ENCODE measurements around the gene CDC25B. TPM values are rescaled to one million over a fixed set of nuclear protein-coding genes. Genes with fewer than 3 reads are reported as not detected.
A peak's percentile ranks its signal among the peaks of the same experiment; 100 is the strongest.

CDC25B gene
- total and polyA plus RNA-seq, 4 donors: 4.4 to 12.9 (median 9.2) TPM

GRCh38 chr20:3811467-3812258, 15.6 kb downstream of the CDC25B start:
- Histone ChIP-seq H3K36me3 (ENCODE audit: control insufficient read depth in 4 of 4, insufficient read depth in 3 of 4, low read depth in 1 of 4, low read length in 3 of 4) (no peaks in the 10 kb centered on the region), H3K9ac (ENCODE audit: low read depth in 1 of 2, low read length in 2 of 2) (peak overlapping the region; percentile 90 to 96), H3K9me3 (ENCODE audit: control insufficient read depth in 4 of 4, low read length in 3 of 4) (no peaks in the 10 kb centered on the region), H3K4me1 (ENCODE audit: control insufficient read depth in 4 of 4, insufficient read depth in 4 of 4, low read length in 3 of 4) (peaks cover 15 to 34% (median 27%) of the 10 kb centered on the region in 4 donors), H3K27me3 (ENCODE audit: control insufficient read depth in 4 of 4, insufficient read depth in 4 of 4, low read length in 3 of 4) (no peaks in the 10 kb centered on the region), H3K4me3 (ENCODE audit: low read depth in 1 of 3, low read length in 3 of 3) (peak overlapping the region; percentile 8 to 28 (median 27)), H3K27ac (ENCODE audit: low read depth in 1 of 2, low read length in 2 of 2) (peak overlapping the region; percentile 90 to 94)
- DNase-seq (ENCODE audit: low spot score): peak; percentile 67
- peak; percentile 91 for TF ChIP-seq YY1 (IDR thresholded peaks at IDR 0.05)
- TF ChIP-seq EGR1 (IDR thresholded peaks at IDR 0.05; ENCODE audit: low read depth in 2 of 2): peak in 1 of 2 donors; percentile 78
- TF ChIP-seq GABPA (IDR thresholded peaks at IDR 0.05 in 1 of 2, conservative IDR thresholded peaks at IDR 0.05 in 1 of 2): peak in 1 of 2 donors; percentile 70
- peak; percentile 21 for TF ChIP-seq TAF1 (conservative IDR thresholded peaks at IDR 0.05)
- TF ChIP-seq RAD21 (IDR thresholded peaks at IDR 0.05): peak in 1 of 2 donors; percentile 47
- peak; percentile 94 for TF ChIP-seq ATF3 (IDR thresholded peaks at IDR 0.05)
- TF ChIP-seq RXRA (IDR thresholded peaks at IDR 0.05): peak; percentile 75 to 85
- peak; percentile 59 for TF ChIP-seq REST (IDR thresholded peaks at IDR 0.05)
- peak; percentile 47 to 76 for TF ChIP-seq HNF4A (conservative IDR thresholded peaks at IDR 0.05)
- peak; percentile 91 for TF ChIP-seq SP1 (IDR thresholded peaks at IDR 0.05)
- peak; percentile 95 for TF ChIP-seq MAX (IDR thresholded peaks at IDR 0.05)
- no peak for TF ChIP-seq HNF4G (IDR thresholded peaks at IDR 0.05)
- peak; percentile 70 for TF ChIP-seq FOXA1 (IDR thresholded peaks at IDR 0.05)
- TF ChIP-seq CTCF (IDR thresholded peaks at IDR 0.05; ENCODE audit: low read depth, low read length, missing input control): no peak
- peak; percentile 61 for TF ChIP-seq FOXA2 (IDR thresholded peaks at IDR 0.05)
- peak; percentile 98 to 100 for TF ChIP-seq JUND (IDR thresholded peaks at IDR 0.05)
- peak; percentile 67 for TF ChIP-seq NR2F2 (IDR thresholded peaks at IDR 0.05)
- TF ChIP-seq, protein P1, sequence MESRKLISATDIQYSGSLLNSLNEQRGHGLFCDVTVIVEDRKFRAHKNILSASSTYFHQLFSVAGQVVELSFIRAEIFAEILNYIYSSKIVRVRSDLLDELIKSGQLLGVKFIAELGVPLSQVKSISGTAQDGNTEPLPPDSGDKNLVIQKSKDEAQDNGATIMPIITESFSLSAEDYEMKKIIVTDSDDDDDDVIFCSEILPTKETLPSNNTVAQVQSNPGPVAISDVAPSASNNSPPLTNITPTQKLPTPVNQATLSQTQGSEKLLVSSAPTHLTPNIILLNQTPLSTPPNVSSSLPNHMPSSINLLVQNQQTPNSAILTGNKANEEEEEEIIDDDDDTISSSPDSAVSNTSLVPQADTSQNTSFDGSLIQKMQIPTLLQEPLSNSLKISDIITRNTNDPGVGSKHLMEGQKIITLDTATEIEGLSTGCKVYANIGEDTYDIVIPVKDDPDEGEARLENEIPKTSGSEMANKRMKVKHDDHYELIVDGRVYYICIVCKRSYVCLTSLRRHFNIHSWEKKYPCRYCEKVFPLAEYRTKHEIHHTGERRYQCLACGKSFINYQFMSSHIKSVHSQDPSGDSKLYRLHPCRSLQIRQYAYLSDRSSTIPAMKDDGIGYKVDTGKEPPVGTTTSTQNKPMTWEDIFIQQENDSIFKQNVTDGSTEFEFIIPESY (IDR thresholded peaks at IDR 0.05): peak; percentile 71
- WGBS: 8% methylated on average over 20 of the region's 20 CpGs
